AG09319 (cell line): ENCODE results near the gene DPYD.

Experiments
- DNase-seq: peaks from one replicate; pipeline ENCODE4 v3.0.0-alpha.2; 2010; ENCODE audit warnings: low read depth; ENCODE audit errors: extremely low read depth
- TF ChIP-seq, protein P1 (sequence below): IDR thresholded peaks from 2 replicates; pipeline ENCODE4 v1.5.1; 2011; ENCODE audit warnings: low read depth, mild to moderate bottlenecking, inconsistent platforms, low read length, moderate library complexity

Gene DPYD

DNA sequence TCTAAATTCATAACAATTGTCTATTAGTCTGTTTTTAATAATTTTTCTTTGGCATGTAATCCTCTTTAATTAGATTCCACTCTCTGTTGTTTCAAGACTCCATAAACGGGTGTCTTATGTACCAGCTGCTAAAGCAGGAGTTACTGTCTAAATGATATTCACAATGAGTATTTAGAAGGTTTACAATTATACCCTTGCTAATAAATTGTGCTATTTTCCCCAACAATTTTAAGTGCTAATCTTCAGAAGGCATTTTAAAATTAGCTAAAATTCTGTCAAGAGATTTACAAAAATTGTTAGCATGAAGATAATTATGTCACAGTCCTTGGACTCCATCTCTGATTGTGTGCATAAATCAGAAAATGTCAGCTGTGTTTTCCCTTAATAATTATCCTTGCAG lies 83.7 kb downstream of the DPYD start:
- TF ChIP-seq, protein P1, sequence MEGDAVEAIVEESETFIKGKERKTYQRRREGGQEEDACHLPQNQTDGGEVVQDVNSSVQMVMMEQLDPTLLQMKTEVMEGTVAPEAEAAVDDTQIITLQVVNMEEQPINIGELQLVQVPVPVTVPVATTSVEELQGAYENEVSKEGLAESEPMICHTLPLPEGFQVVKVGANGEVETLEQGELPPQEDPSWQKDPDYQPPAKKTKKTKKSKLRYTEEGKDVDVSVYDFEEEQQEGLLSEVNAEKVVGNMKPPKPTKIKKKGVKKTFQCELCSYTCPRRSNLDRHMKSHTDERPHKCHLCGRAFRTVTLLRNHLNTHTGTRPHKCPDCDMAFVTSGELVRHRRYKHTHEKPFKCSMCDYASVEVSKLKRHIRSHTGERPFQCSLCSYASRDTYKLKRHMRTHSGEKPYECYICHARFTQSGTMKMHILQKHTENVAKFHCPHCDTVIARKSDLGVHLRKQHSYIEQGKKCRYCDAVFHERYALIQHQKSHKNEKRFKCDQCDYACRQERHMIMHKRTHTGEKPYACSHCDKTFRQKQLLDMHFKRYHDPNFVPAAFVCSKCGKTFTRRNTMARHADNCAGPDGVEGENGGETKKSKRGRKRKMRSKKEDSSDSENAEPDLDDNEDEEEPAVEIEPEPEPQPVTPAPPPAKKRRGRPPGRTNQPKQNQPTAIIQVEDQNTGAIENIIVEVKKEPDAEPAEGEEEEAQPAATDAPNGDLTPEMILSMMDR = no peak
- DNase-seq = no peak

DNA sequence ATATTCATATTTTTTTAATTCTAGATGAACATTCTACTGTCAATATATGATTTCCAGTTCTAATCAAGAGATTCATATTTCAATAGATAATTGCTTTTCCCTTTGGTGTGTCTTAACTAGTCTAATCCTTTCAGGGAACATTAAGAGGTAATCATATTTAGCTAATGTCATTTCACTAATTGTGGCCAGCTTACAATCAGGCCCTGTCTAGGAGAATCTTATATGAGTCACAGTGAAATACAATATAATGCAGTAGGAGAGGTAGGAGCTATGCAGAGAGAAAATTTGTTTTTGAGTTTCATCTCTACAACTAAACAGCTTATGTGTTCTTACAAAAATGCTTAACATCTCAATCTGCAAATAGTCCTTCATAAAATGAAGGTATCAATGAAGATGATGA lies 85.9 kb downstream of the DPYD start:
- no peak for DNase-seq
- TF ChIP-seq, protein P1 = no peak

DNA sequence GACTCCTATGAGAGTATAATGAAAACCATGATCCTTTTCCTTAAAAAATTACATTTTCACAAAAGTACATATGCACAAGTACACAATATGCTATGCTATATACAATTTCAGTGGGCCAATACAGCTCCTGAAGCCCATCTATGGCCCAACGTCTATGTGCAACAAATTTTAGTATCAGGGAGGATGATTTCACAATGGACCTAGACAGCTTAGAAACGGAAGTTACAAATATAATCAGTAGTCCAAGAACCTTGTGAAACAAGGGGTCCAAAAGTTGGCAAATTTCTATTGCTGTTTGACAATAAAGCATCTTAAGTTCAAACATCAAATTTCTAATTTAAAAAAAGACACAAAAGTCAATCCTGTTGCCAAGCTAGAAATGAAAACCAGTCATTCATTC lies 87.0 kb downstream of the DPYD start:
- TF ChIP-seq, protein P1 = no peak
- no peak for DNase-seq

DNA sequence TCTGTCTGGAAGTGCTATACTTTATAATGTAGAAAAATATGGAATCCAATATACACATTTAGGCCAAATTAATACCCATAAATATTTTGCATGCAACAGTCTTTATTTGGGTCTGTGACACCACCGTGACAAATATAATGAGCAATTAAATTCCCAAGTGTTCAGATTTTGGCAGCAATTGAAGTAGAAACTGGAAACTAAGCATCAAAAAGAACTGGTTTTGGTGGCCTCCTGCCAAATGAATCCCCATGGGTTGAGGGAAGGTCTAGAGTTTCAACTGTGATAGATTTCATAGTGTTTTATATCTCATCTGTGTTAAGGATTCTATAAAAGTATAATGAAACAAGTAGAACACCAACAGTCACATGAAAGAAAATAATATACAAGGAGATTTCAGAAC lies 88.4 kb downstream of the DPYD start:
- TF ChIP-seq, protein P1 = no peak
- peak; percentile 8 for DNase-seq

DNA sequence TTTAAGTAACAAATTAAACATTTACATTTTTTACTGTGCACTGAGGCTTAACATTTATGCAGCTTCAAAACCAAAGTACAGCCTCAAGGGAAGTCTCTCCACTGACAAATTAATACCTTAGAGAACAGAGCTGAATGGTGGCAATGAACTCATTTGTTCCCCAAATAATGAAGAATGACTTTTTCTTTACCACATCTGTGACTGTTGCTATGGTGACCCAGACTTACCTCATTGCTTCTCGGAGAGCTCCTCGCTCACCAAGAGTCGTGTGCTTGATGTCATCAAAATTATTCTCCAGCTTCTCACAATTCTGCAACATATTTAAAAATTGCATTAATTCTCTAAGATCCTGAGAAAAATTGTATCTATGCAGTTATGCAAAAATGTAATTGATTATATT lies 92.9 kb downstream of the DPYD start:
- TF ChIP-seq, protein P1 = no peak
- no peak for DNase-seq

DNA sequence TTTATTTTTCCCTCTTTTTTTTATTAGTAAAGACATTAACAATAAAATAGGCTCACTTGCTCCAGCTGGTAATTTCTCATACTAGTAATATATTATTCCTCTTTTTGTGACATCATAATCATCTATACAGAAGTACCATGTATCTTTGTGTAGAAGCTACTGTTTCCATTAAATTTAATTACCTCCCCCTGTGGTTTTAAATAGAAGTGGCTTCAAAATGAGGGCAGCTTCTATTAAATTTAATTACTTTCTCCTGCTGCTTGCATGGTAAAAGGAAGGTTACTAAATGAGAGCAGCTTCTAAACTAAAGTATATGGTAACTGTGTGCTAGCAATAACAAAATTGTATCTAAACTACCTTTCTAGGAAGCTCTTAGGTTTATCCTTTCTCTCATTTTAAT lies 94.0 kb downstream of the DPYD start:
- DNase-seq = no peak
- TF ChIP-seq, protein P1 = no peak

DNA sequence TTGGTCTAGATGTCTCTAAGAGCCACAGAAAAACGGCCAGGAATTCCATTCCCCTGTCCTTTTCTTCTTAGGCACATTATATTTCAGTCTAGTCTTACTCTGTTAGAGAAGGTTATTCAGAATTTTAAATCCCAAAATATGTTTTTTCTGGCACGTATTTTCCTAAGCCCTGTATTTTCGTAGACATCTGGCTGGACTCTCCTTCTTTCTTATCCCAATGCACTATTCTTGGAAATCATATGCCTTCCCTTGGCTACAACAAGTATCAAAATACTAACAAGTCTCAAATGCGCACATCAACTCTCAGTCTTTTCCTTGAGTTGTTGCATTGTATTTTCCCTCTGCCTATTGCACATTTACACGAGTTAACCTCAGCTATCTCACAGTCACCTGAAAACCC lies 96.2 kb downstream of the DPYD start:
- DNase-seq = no peak
- TF ChIP-seq, protein P1 = no peak
